Liver (tissue), 3 donors: ENCODE results near the gene PLK1.

Experiments used
- EGR1 ChIP-seq, 2 donors: IDR thresholded peaks; 2 replicates each; pipeline ENCODE4 v1.6.1; 2016 to 2018; ENCODE audit warnings: antibody characterized with exemption in 2 of 2, low read depth in 2 of 2
- FOXA2 ChIP-seq: IDR thresholded peaks from 2 replicates; pipeline ENCODE4 v1.6.1; 2016; ENCODE audit warnings: antibody characterized with exemption
- JUND ChIP-seq, 2 donors: IDR thresholded peaks; 2 replicates each; pipeline ENCODE4 v1.6.1; 2016; ENCODE audit warnings: antibody characterized with exemption in 2 of 2
- RAD21 ChIP-seq, 2 donors: IDR thresholded peaks; 2 replicates each; pipeline ENCODE4 v1.6.1; 2016; ENCODE audit warnings: antibody characterized with exemption in 2 of 2, mild to moderate bottlenecking in 2 of 2
- SP1 ChIP-seq: IDR thresholded peaks from 2 replicates; pipeline ENCODE4 v1.6.1; 2018; ENCODE audit warnings: antibody characterized with exemption, mild to moderate bottlenecking
- TAF1 ChIP-seq: conservative IDR thresholded peaks from 2 replicates; pipeline ENCODE4 v1.6.1; 2016; ENCODE audit warnings: antibody characterized with exemption, mild to moderate bottlenecking
- YY1 ChIP-seq: IDR thresholded peaks from 2 replicates; pipeline ENCODE4 v1.6.1; 2016; ENCODE audit warnings: antibody characterized with exemption, mild to moderate bottlenecking
- TF ChIP-seq, protein P1 (sequence below): fragments of 150-350 bp; IDR thresholded peaks from 2 replicates; pipeline ENCODE4 v1.5.1; 2017; ENCODE audit warnings: improper control_type of control experiment, low read depth, low read length; ENCODE audit not compliant: missing input control
- TF ChIP-seq, protein P2 (sequence below): IDR thresholded peaks from 2 replicates; pipeline ENCODE4 v1.6.1; 2016; ENCODE audit warnings: antibody characterized with exemption
- TF ChIP-seq, protein P3 (sequence below): IDR thresholded peaks from 2 replicates; pipeline ENCODE4 v1.6.1; 2016; ENCODE audit warnings: antibody characterized with exemption, mild to moderate bottlenecking
- TF ChIP-seq, protein P4 (sequence below): IDR thresholded peaks from 2 replicates; pipeline ENCODE4 v1.6.1; 2016; ENCODE audit warnings: antibody characterized with exemption
- donor health status: healthy.
- donor health status: healthy.

DNA sequence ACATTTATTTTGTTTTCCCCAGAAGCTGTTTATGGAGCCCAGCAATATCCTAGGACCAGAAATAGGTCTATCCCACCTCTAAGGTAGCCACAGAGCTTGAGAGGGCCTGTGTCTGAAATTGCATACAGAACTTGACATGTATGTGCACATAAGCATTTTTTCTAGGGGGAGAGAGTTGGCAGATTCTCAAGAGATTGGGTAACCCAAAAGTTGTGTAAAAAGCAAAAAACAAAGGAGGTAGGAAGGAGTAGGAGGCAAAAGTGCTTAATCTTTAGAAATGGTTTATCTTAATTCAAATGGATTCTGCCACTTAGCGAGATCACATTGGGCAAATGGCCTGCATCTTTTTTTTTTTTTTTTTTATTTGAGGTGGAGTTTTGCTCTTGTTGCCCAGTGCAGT is 3.5 kb downstream of the PLK1 start:
- TF ChIP-seq, protein P1, sequence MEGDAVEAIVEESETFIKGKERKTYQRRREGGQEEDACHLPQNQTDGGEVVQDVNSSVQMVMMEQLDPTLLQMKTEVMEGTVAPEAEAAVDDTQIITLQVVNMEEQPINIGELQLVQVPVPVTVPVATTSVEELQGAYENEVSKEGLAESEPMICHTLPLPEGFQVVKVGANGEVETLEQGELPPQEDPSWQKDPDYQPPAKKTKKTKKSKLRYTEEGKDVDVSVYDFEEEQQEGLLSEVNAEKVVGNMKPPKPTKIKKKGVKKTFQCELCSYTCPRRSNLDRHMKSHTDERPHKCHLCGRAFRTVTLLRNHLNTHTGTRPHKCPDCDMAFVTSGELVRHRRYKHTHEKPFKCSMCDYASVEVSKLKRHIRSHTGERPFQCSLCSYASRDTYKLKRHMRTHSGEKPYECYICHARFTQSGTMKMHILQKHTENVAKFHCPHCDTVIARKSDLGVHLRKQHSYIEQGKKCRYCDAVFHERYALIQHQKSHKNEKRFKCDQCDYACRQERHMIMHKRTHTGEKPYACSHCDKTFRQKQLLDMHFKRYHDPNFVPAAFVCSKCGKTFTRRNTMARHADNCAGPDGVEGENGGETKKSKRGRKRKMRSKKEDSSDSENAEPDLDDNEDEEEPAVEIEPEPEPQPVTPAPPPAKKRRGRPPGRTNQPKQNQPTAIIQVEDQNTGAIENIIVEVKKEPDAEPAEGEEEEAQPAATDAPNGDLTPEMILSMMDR, result no peak
- no peak for TF ChIP-seq JUND (IDR thresholded peaks at IDR 0.05)
- TF ChIP-seq, protein P2, sequence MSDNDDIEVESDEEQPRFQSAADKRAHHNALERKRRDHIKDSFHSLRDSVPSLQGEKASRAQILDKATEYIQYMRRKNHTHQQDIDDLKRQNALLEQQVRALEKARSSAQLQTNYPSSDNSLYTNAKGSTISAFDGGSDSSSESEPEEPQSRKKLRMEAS, result no peak
- TF ChIP-seq FOXA2, result no peak
- TF ChIP-seq EGR1 (IDR thresholded peaks at IDR 0.05; ENCODE audit: low read depth in 2 of 2), result no peak
- TF ChIP-seq SP1, result no peak
- TF ChIP-seq, protein P3, sequence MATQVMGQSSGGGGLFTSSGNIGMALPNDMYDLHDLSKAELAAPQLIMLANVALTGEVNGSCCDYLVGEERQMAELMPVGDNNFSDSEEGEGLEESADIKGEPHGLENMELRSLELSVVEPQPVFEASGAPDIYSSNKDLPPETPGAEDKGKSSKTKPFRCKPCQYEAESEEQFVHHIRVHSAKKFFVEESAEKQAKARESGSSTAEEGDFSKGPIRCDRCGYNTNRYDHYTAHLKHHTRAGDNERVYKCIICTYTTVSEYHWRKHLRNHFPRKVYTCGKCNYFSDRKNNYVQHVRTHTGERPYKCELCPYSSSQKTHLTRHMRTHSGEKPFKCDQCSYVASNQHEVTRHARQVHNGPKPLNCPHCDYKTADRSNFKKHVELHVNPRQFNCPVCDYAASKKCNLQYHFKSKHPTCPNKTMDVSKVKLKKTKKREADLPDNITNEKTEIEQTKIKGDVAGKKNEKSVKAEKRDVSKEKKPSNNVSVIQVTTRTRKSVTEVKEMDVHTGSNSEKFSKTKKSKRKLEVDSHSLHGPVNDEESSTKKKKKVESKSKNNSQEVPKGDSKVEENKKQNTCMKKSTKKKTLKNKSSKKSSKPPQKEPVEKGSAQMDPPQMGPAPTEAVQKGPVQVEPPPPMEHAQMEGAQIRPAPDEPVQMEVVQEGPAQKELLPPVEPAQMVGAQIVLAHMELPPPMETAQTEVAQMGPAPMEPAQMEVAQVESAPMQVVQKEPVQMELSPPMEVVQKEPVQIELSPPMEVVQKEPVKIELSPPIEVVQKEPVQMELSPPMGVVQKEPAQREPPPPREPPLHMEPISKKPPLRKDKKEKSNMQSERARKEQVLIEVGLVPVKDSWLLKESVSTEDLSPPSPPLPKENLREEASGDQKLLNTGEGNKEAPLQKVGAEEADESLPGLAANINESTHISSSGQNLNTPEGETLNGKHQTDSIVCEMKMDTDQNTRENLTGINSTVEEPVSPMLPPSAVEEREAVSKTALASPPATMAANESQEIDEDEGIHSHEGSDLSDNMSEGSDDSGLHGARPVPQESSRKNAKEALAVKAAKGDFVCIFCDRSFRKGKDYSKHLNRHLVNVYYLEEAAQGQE, result no peak
- TF ChIP-seq RAD21 (IDR thresholded peaks at IDR 0.05), result no peak
- TF ChIP-seq TAF1, result no peak
- TF ChIP-seq, protein P4, sequence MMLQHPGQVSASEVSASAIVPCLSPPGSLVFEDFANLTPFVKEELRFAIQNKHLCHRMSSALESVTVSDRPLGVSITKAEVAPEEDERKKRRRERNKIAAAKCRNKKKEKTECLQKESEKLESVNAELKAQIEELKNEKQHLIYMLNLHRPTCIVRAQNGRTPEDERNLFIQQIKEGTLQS, result no peak
- TF ChIP-seq YY1, result no peak
